Activated CD8-positive, alpha-beta memory T cell treated with anti-CD3 and anti-CD28 coated beads for 24 hours (primary cell): Measurements from ENCODE around the gene PTGER3.
"Not testable (repeated sequence)": the region's sequence is repeated elsewhere in the genome, so short reads cannot be mapped to it uniquely, and the experiment has no call there.

Experiments
- DNase-seq: peaks from one replicate; pipeline ENCODE4 v3.0.0-alpha.2; 2020

The PTGER3 gene

GRCh38 chr1:71001624-71002023, 46.0 kb downstream of the PTGER3 start:
- no peak for DNase-seq

- no peak for DNase-seq
These were observed 49.8 kb downstream of the PTGER3 start for GRCh38 chr1:70997793-70998192.

- DNase-seq: no peak
These were observed 52.8 kb downstream of the PTGER3 start for GRCh38 chr1:70994753-70995268.

GRCh38 chr1:70993798-70994197, 53.8 kb downstream of the PTGER3 start:
- no peak for DNase-seq

GRCh38 chr1:70992521-70992920, 55.1 kb downstream of the PTGER3 start:
- no peak for DNase-seq

- DNase-seq: no peak
These were observed 57.0 kb downstream of the PTGER3 start for GRCh38 chr1:70990469-70991253.

GRCh38 chr1:70987497-70987896, 60.1 kb downstream of the PTGER3 start:
- DNase-seq: no peak

- not testable (repeated sequence) for DNase-seq
These were observed 61.8 kb downstream of the PTGER3 start for GRCh38 chr1:70985776-70986225.

GRCh38 chr1:70985278-70985677, 62.3 kb downstream of the PTGER3 start:
- not testable (repeated sequence) for DNase-seq

- DNase-seq: no peak
These were observed 67.3 kb downstream of the PTGER3 start for GRCh38 chr1:70980361-70980760.

- no peak for DNase-seq
These were observed 67.7 kb downstream of the PTGER3 start for GRCh38 chr1:70979881-70980280.

GRCh38 chr1:70979313-70979712, 68.3 kb downstream of the PTGER3 start:
- DNase-seq: no peak

GRCh38 chr1:70978623-70979022, 69.0 kb downstream of the PTGER3 start:
- no peak for DNase-seq

- DNase-seq: no peak
These were observed 70.0 kb downstream of the PTGER3 start for GRCh38 chr1:70977575-70977974.

GRCh38 chr1:70977041-70977440, 70.6 kb downstream of the PTGER3 start:
- no peak for DNase-seq

- DNase-seq: no peak
These were observed 73.9 kb downstream of the PTGER3 start for GRCh38 chr1:70973754-70974153.

- no peak for DNase-seq
These were observed 77.2 kb downstream of the PTGER3 start for GRCh38 chr1:70970407-70970806.

- no peak for DNase-seq
These were observed 81.5 kb downstream of the PTGER3 start for GRCh38 chr1:70966018-70966638.

GRCh38 chr1:70963374-70963773, 84.2 kb downstream of the PTGER3 start:
- DNase-seq: no peak

GRCh38 chr1:70961374-70961975, 86.1 kb downstream of the PTGER3 start:
- no peak for DNase-seq

- DNase-seq: no peak
These were observed 99.1 kb downstream of the PTGER3 start for GRCh38 chr1:70948396-70949017.

- DNase-seq: no peak
These were observed 99.8 kb downstream of the PTGER3 start for GRCh38 chr1:70947835-70948234.

GRCh38 chr1:70945676-70946075, 101.9 kb downstream of the PTGER3 start:
- no peak for DNase-seq
